IMR-90 (cell line): Measurements from ENCODE around the gene OR4N2.
"Not testable (repeated sequence)": the region's sequence is repeated elsewhere in the genome, so short reads cannot be mapped to it uniquely, and the experiment has no call there.

Experiments
- BHLHE40 ChIP-seq: fragments of 150-350 bp; IDR thresholded peaks from 2 replicates; pipeline ENCODE4 v1.6.1; 2016; ENCODE audit warnings: mild to moderate bottlenecking, low read depth, low read length
- CEBPB ChIP-seq: IDR thresholded peaks from 2 replicates; pipeline ENCODE4 v1.6.1; 2012; ENCODE audit warnings: low read depth, low read length, improper control_type of control experiment
- CTCF ChIP-seq: conservative IDR thresholded peaks from 2 replicates; pipeline ENCODE4 v1.5.1; 2012; ENCODE audit warnings: mild to moderate bottlenecking, low read depth, low read length, improper control_type of control experiment
- FOS ChIP-seq: fragments of 150-350 bp; IDR thresholded peaks from 2 replicates; pipeline ENCODE4 v1.6.1; 2016; ENCODE audit warnings: low read depth, low read length
- MAFK ChIP-seq: IDR thresholded peaks from 2 replicates; pipeline ENCODE4 v1.6.1; 2012; ENCODE audit warnings: low read depth, low read length, improper control_type of control experiment
- MXI1 ChIP-seq: IDR thresholded peaks from 2 replicates; pipeline ENCODE4 v1.6.1; 2012; ENCODE audit warnings: low read depth, mild to moderate bottlenecking, low read length, moderate library complexity, borderline replicate concordance
- NFE2L2 ChIP-seq: fragments of 150-350 bp; IDR thresholded peaks from 2 replicates; pipeline ENCODE4 v1.6.1; 2016; ENCODE audit warnings: low read depth, mild to moderate bottlenecking, low read length
- POLR2A ChIP-seq: IDR thresholded peaks from 2 replicates; pipeline ENCODE4 v1.6.1; 2012; ENCODE audit warnings: mild to moderate bottlenecking, low read depth, low read length
- RAD21 ChIP-seq: IDR thresholded peaks from 2 replicates; pipeline ENCODE4 v1.6.1; 2012; ENCODE audit warnings: low read length, improper control_type of control experiment
- SMC3 ChIP-seq: fragments of 150-350 bp; IDR thresholded peaks from 2 replicates; pipeline ENCODE4 v1.6.1; 2016; ENCODE audit warnings: low read depth, mild to moderate bottlenecking, antibody characterized with exemption, low read length, moderate library complexity
- USF2 ChIP-seq: fragments of 150-350 bp; IDR thresholded peaks from 2 replicates; pipeline ENCODE4 v1.6.1; 2017; ENCODE audit warnings: mild to moderate bottlenecking, antibody characterized with exemption, low read length, low read depth

GRCh38 chr14:19827626-19828244 is 24.2 kb downstream of the OR4N2 start:
- TF ChIP-seq POLR2A, CTCF, FOS, CEBPB, RAD21, BHLHE40, USF2, SMC3, MAFK, NFE2L2, MXI1: not testable (repeated sequence)
